CD14-positive monocyte (primary cell): Measurements from ENCODE around the gene GALNT10. TPM values are rescaled to one million over a fixed set of nuclear protein-coding genes. Genes with fewer than 3 reads are reported as not detected.
"Not testable (repeated sequence)": the region's sequence is repeated elsewhere in the genome, so short reads cannot be mapped to it uniquely, and the experiment has no call there.

Experiments used
- DNase-seq, 3 donors: peaks; one replicate each; pipeline ENCODE4 v3.0.0-alpha.2; 2011 to 2022
- H2AFZ ChIP-seq: 2 replicates; pipeline ENCODE4 v1.6.0; 2012; ENCODE audit warnings: mild to moderate bottlenecking, low read depth, low read length, inconsistent platforms; ENCODE audit not compliant: insufficient read depth, poor library complexity, severe bottlenecking
- H3K27ac ChIP-seq, 2 donors: 1 replicate in 1 of 2; 2 replicates in 1 of 2; pipeline ENCODE4 v1.5.1; 2012 to 2013; ENCODE audit warnings: low read length in 2 of 2, control low read depth in 1 of 2, inconsistent platforms in 1 of 2, low read depth in 1 of 2, mild to moderate bottlenecking in 1 of 2
- H3K27me3 ChIP-seq, 2 donors: one replicate each; pipeline versions ENCODE4 v1.6.0 to v1.6.1; 2011 to 2013; ENCODE audit warnings: low read length in 2 of 2; ENCODE audit not compliant: control insufficient read depth in 2 of 2, insufficient read depth in 2 of 2
- H3K36me3 ChIP-seq, 2 donors: replicated peaks in 1 of 2; 1 replicate in 1 of 2; 2 replicates in 1 of 2; pipeline versions ENCODE4 v1.5.1 to v1.6.1; 2012 to 2013; ENCODE audit warnings: low read length in 2 of 2, control low read depth in 1 of 2, inconsistent platforms in 1 of 2, mild to moderate bottlenecking in 1 of 2; ENCODE audit not compliant: insufficient read depth in 2 of 2, control insufficient read depth in 1 of 2
- H3K4me1 ChIP-seq, 2 donors: 1 replicate in 1 of 2; 2 replicates in 1 of 2; pipeline versions ENCODE4 v1.5.1 to v1.6.1; 2012 to 2013; ENCODE audit warnings: low read length in 2 of 2, control low read depth in 1 of 2, inconsistent platforms in 1 of 2, mild to moderate bottlenecking in 1 of 2, moderate library complexity in 1 of 2; ENCODE audit not compliant: insufficient read depth in 2 of 2, control insufficient read depth in 1 of 2
- H3K4me2 ChIP-seq: replicated peaks from 2 replicates; pipeline ENCODE3; 2012; ENCODE audit warnings: low read length, moderate library complexity, mild to moderate bottlenecking; ENCODE audit not compliant: poor library complexity, severe bottlenecking; ENCODE audit errors: extremely low read depth
- H3K4me3 ChIP-seq, 3 experiments: fragments of 200-600 bp in 1 of 3; sonication (generic) in 1 of 3; replicated peaks in 1 of 3; 1 replicate in 2 of 3; 2 replicates in 1 of 3; pipeline ENCODE4 v1.5.1; 2011 to 2013; ENCODE audit warnings: low read length in 3 of 3, mild to moderate bottlenecking in 3 of 3, control low read depth in 2 of 3, low read depth in 2 of 3, inconsistent platforms in 1 of 3, moderate library complexity in 1 of 3
- H3K79me2 ChIP-seq: 2 replicates; pipeline ENCODE4 v1.6.0; 2012; ENCODE audit warnings: mild to moderate bottlenecking, control low read depth, inconsistent platforms, low read length, moderate library complexity; ENCODE audit not compliant: insufficient read depth
- H3K9ac ChIP-seq: 2 replicates; pipeline ENCODE4 v1.6.0; 2017; ENCODE audit warnings: low read length, mild to moderate bottlenecking; ENCODE audit not compliant: insufficient read depth, poor library complexity, severe bottlenecking
- H3K9me3 ChIP-seq, 2 donors: replicated peaks in 1 of 2; 1 replicate in 1 of 2; 2 replicates in 1 of 2; pipeline versions ENCODE4 v1.5.1 to v1.6.1; 2012 to 2013; ENCODE audit warnings: low read length in 2 of 2, control low read depth in 1 of 2; ENCODE audit not compliant: control insufficient read depth in 1 of 2, insufficient read depth in 1 of 2
- H4K20me1 ChIP-seq: 2 replicates; pipeline ENCODE4 v1.6.0; 2012; ENCODE audit warnings: mild to moderate bottlenecking, low read length, control low read depth, moderate library complexity; ENCODE audit not compliant: insufficient read depth
- H3K27ac Mint-ChIP-seq, 7 donors: one replicate each; pipeline ENCODE4 v1.8.0; 2020; ENCODE audit warnings: mild to moderate bottlenecking in 7 of 7, mixed read lengths in 7 of 7, moderate library complexity in 6 of 7, inconsistent platforms in 2 of 7
- H3K27me3 Mint-ChIP-seq, 3 donors: one replicate each; pipeline ENCODE4 v1.8.0; 2021 to 2022; ENCODE audit warnings: low read depth in 3 of 3, mild to moderate bottlenecking in 3 of 3, mixed read lengths in 3 of 3, moderate library complexity in 3 of 3, inconsistent platforms in 1 of 3
- H3K36me3 Mint-ChIP-seq, 2 donors: one replicate each; pipeline ENCODE4 v1.8.0; 2020; ENCODE audit warnings: mixed read lengths in 2 of 2, inconsistent platforms in 1 of 2, mild to moderate bottlenecking in 1 of 2
- H3K4me1 Mint-ChIP-seq: one replicate; pipeline ENCODE4 v1.8.0; 2020; ENCODE audit warnings: mild to moderate bottlenecking, mixed read lengths
- H3K4me3 Mint-ChIP-seq, 2 donors: one replicate each; pipeline ENCODE4 v1.8.0; 2020; ENCODE audit warnings: mild to moderate bottlenecking in 2 of 2, mixed read lengths in 2 of 2, moderate library complexity in 1 of 2
- H3K9me3 Mint-ChIP-seq, 7 donors: one replicate each; pipeline ENCODE4 v1.8.0; 2020 to 2022; ENCODE audit warnings: mixed read lengths in 7 of 7, mild to moderate bottlenecking in 6 of 7, moderate library complexity in 6 of 7, inconsistent platforms in 2 of 7
- WGBS: methylation state at CpG from one replicate; pipeline ENCODE4 v1.1.5; 2013; ENCODE audit warnings: missing lambda C conversion rate; ENCODE audit not compliant: insufficient coverage; 5-methylcytosine and 5-hydroxymethylcytosine counted together
- intact Hi-C, 2 donors: fragments of 100-400 bp; cut with micrococcal nuclease; formaldehyde crosslinking; loops; one replicate each; pipeline versions ENCODE4 v1.15.0 to v1.15.1; 2023
- polyA plus RNA-seq, 3 donors: library from polyadenylated mRNA; depleted of rRNA in 1 of 3; unstranded in 2 of 3; stranded (reverse) in 1 of 3; fragments of 300-500 nt in 2 of 3; fragments of >200 nt in 1 of 3; fragmentation: Illumina TruSeq in 2 of 3; gene quantifications; 1 replicate in 2 of 3; 2 replicates in 1 of 3; pipeline ENCODE4 v1.2.3, GENCODE V29; 2012 to 2021
- TF ChIP-seq, protein P1 (sequence below): fragments of 200-600 bp; IDR thresholded peaks from one replicate; pipeline ENCODE4 v1.8.0; 2022; ENCODE audit warnings: antibody characterized with exemption, mild to moderate bottlenecking

GALNT10 gene
- polyA plus RNA-seq, 3 donors: 6.2 to 11.6 (median 7.3) TPM

DNA sequence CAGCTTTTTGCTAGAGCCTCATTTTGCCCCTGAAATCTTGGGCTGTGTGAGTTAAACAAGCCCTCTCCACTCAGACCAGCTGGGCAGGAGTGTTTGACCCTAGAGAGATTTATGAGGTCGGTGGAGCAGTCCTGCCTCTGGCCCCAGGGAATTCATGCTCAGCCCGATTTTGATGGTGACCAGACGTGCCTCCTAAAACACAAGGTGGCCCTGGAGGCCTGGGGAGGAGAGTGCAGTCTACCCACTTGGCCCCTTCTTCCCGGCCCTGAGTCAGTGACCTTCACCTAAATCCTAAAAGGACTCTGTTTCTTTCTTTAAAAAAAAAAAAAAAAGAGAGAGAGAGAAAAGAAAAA is 168.7 kb downstream of the GALNT10 start:
- no peak overlapping the region for H3K27ac ChIP-seq
- peaks cover 4 to 9% of the 10 kb centered on the region in 2 donors for H3K36me3 Mint-ChIP-seq
- H3K4me1 Mint-ChIP-seq: peaks cover 6% of the 10 kb centered on the region
- no peaks in the 10 kb centered on the region for H3K79me2 ChIP-seq
- no peak overlapping the region for H3K4me3 Mint-ChIP-seq
- intact Hi-C loops: no loop called here
- no peak overlapping the region for H3K4me3 ChIP-seq
- no peaks in the 10 kb centered on the region for H3K36me3 ChIP-seq
- TF ChIP-seq, protein P1, sequence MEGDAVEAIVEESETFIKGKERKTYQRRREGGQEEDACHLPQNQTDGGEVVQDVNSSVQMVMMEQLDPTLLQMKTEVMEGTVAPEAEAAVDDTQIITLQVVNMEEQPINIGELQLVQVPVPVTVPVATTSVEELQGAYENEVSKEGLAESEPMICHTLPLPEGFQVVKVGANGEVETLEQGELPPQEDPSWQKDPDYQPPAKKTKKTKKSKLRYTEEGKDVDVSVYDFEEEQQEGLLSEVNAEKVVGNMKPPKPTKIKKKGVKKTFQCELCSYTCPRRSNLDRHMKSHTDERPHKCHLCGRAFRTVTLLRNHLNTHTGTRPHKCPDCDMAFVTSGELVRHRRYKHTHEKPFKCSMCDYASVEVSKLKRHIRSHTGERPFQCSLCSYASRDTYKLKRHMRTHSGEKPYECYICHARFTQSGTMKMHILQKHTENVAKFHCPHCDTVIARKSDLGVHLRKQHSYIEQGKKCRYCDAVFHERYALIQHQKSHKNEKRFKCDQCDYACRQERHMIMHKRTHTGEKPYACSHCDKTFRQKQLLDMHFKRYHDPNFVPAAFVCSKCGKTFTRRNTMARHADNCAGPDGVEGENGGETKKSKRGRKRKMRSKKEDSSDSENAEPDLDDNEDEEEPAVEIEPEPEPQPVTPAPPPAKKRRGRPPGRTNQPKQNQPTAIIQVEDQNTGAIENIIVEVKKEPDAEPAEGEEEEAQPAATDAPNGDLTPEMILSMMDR: no peak
- no peaks in the 10 kb centered on the region for H3K9me3 ChIP-seq
- no peaks in the 10 kb centered on the region for H4K20me1 ChIP-seq
- no peak overlapping the region for H2AFZ ChIP-seq
- no peaks in the 10 kb centered on the region for H3K27me3 ChIP-seq
- no peak overlapping the region for H3K27ac Mint-ChIP-seq
- WGBS: 86% methylated on average over 3 of the region's 4 CpGs
- H3K27me3 Mint-ChIP-seq: peaks cover 0 to 1% (median 0%) of the 10 kb centered on the region in 3 donors
- H3K4me2 ChIP-seq: no peak overlapping the region
- H3K4me1 ChIP-seq: no peaks in the 10 kb centered on the region
- H3K9ac ChIP-seq: no peak overlapping the region
- H3K9me3 Mint-ChIP-seq: no peaks in the 10 kb centered on the region
- no peak for DNase-seq

DNA sequence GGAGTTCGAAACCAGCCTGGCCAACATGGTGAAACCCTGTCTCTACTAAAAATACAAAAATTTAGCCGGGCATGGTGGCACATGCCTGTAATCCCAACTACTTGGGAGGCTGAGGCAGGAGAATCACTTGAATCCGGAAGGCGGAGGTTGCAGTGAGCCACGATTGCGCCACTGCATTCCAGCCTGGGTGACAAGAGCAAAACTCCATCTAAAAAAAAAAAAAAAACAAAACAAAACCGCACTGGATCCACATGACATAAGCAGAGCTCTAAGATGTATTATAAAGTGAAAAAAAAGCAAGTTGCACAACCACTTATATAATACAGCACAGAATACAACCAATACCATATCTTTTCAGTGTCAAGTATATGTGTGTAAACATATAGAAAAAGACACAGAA is 169.7 kb downstream of the GALNT10 start:
- H3K9ac ChIP-seq, H4K20me1 ChIP-seq, H3K4me2 ChIP-seq, H3K9me3 ChIP-seq, H3K27ac Mint-ChIP-seq, H3K27me3 ChIP-seq, H3K4me1 Mint-ChIP-seq, H3K27me3 Mint-ChIP-seq, H2AFZ ChIP-seq, H3K27ac ChIP-seq, H3K79me2 ChIP-seq, H3K36me3 Mint-ChIP-seq, DNase-seq, H3K4me3 Mint-ChIP-seq, H3K4me1 ChIP-seq, H3K36me3 ChIP-seq, H3K9me3 Mint-ChIP-seq, H3K4me3 ChIP-seq, intact Hi-C loops: not testable (repeated sequence)
- WGBS: 80% methylated on average over 1 of the region's 7 CpGs
